ENCODE results near the gene HIPK3. TPM values are rescaled to one million over a fixed set of nuclear protein-coding genes. Genes with fewer than 3 reads are reported as not detected.
"Not testable (repeated sequence)": the region's sequence is repeated elsewhere in the genome, so short reads cannot be mapped to it uniquely, and the experiment has no call there.

The HIPK3 gene
- total RNA-seq, 1 experiment from 2014 or later: 68.5 TPM

- no peak for TF ChIP-seq CTCF (IDR thresholded peaks at IDR 0.05; ENCODE audit: insufficient read depth in 1 of 2, low read depth in 1 of 2, low read length in 1 of 2, severe bottlenecking in 1 of 2, unreplicated experiment in 1 of 2)
- Mint-ChIP-seq H3K27me3 (ENCODE audit: insufficient read depth, unreplicated experiment) (no peaks in the 10 kb centered on the region), H3K9me3 (ENCODE audit: unreplicated experiment) (no peaks in the 10 kb centered on the region), H3K27ac (ENCODE audit: unreplicated experiment) (peak overlapping the region; percentile 97), H3K4me3 (ENCODE audit: unreplicated experiment) (peak overlapping the region; percentile 96), H3K36me3 (ENCODE audit: insufficient read depth, unreplicated experiment) (peaks cover 26% of the 10 kb centered on the region), H3K4me1 (ENCODE audit: low read depth, unreplicated experiment) (peaks cover 14% of the 10 kb centered on the region)
- Histone ChIP-seq H3K36me3 (ENCODE audit: control insufficient read depth, insufficient read depth, low read length) (no peaks in the 10 kb centered on the region), H3K4me1 (peaks cover 14% of the 10 kb centered on the region), H3K9me3 (no peaks in the 10 kb centered on the region), H3K27me3 (replicated peaks; ENCODE audit: control insufficient read depth, insufficient read depth, low read length) (no peaks in the 10 kb centered on the region), H3K4me3 (ENCODE audit: low read depth, low read length) (peak overlapping the region; percentile 90)
- DNase-seq: no peak
- ChIA-PET POLR2A (no interaction called here), CTCF (no interaction called here)
- TSS peak; percentile 26 for BruUV-seq (replicated peaks)
- intact Hi-C loops (cut with micrococcal nuclease; ENCODE audit: unreplicated experiment): loop anchor here (1.0 to 5.0 kb wide), 4 partner anchors 66 to 366 kb away; partner anchors contain the start of gene QSER1
Measured at GRCh38 chr11:33258631-33259205, 1.5 kb downstream of the HIPK3 start.

DNA sequence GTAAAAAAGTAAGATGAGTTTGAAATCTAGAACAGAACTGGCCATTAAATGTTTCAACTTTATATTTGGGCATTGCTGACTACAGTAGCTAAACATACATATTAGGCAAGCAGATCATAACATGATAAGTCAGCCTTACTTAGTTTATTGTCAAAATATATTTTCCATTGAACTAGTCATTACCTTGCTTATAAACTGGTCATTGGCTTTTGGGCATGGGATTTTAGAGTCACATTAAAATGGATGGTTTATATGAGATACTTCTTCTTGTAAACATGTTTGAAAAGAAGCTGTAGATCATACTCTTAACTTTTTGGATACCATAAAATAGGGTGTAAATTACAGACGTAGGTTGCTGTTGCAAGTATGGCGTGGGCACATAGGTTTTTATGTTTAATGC, 2.7 kb downstream of the HIPK3 start:
- Histone ChIP-seq H3K4me3 (ENCODE audit: low read depth, low read length) (peak overlapping the region; percentile 90), H3K4me1 (peaks cover 14% of the 10 kb centered on the region), H3K9me3 (no peaks in the 10 kb centered on the region), H3K27me3 (replicated peaks; ENCODE audit: control insufficient read depth, insufficient read depth, low read length) (no peaks in the 10 kb centered on the region), H3K36me3 (ENCODE audit: control insufficient read depth, insufficient read depth, low read length) (no peaks in the 10 kb centered on the region)
- ChIA-PET CTCF (interaction anchor here (0.6 kb wide), 1 partner anchor 41 kb away, joined by 4 read pairs; no protein-coding TSS in a partner anchor), POLR2A (no interaction called here)
- TF ChIP-seq CTCF (IDR thresholded peaks at IDR 0.05; ENCODE audit: insufficient read depth in 1 of 2, low read depth in 1 of 2, low read length in 1 of 2, severe bottlenecking in 1 of 2, unreplicated experiment in 1 of 2): no peak
- intact Hi-C loops (cut with micrococcal nuclease; ENCODE audit: unreplicated experiment): loop anchor here (2.0 to 5.0 kb wide), 2 partner anchors 91 to 368 kb away; partner anchors contain the start of gene QSER1
- Mint-ChIP-seq H3K27ac (ENCODE audit: unreplicated experiment) (peak overlapping the region; percentile 97), H3K36me3 (ENCODE audit: insufficient read depth, unreplicated experiment) (peaks cover 26% of the 10 kb centered on the region), H3K4me1 (ENCODE audit: low read depth, unreplicated experiment) (peaks cover 13% of the 10 kb centered on the region), H3K27me3 (ENCODE audit: insufficient read depth, unreplicated experiment) (no peaks in the 10 kb centered on the region), H3K4me3 (ENCODE audit: unreplicated experiment) (peak overlapping the region; percentile 96), H3K9me3 (ENCODE audit: unreplicated experiment) (no peaks in the 10 kb centered on the region)
- BruUV-seq (replicated peaks): no TSS peak
- no peak for DNase-seq

GRCh38 chr11:33261350-33261749, 4.2 kb downstream of the HIPK3 start:
- H3K27me3 Mint-ChIP-seq (ENCODE audit: insufficient read depth, unreplicated experiment); CTCF ChIA-PET; H3K36me3 ChIP-seq (ENCODE audit: control insufficient read depth, insufficient read depth, low read length); intact Hi-C loops (cut with micrococcal nuclease; ENCODE audit: unreplicated experiment); H3K27ac Mint-ChIP-seq (ENCODE audit: unreplicated experiment); H3K9me3 Mint-ChIP-seq (ENCODE audit: unreplicated experiment); H3K4me1 Mint-ChIP-seq (ENCODE audit: low read depth, unreplicated experiment); BruUV-seq (replicated peaks); H3K4me1 ChIP-seq; H3K27me3 ChIP-seq (replicated peaks; ENCODE audit: control insufficient read depth, insufficient read depth, low read length); H3K4me3 ChIP-seq (ENCODE audit: low read depth, low read length); DNase-seq; H3K9me3 ChIP-seq: not testable (repeated sequence)
- POLR2A ChIA-PET: interaction anchor here (0.6 kb wide), 1 partner anchor 105 kb away, joined by 3 read pairs; no protein-coding TSS in a partner anchor
- Mint-ChIP-seq H3K4me3 (ENCODE audit: unreplicated experiment) (peak overlapping the region; percentile 9), H3K36me3 (ENCODE audit: insufficient read depth, unreplicated experiment) (peaks cover 25% of the 10 kb centered on the region)

All from Caco-2 (cell line).